PC-3 (cell line): ENCODE data around the gene EXOC6B. TPM values are rescaled to one million over a fixed set of nuclear protein-coding genes. Genes with fewer than 3 reads are reported as not detected.

ENCODE experiments used
- ATAC-seq: fragments of 200-7000 bp; cut with Tn5 transposase; 2 replicates; pipeline ENCODE4 v1.9.1; 2020; ENCODE audit warnings: mild to moderate bottlenecking, moderate library complexity
- BruUV-seq: library from RNA; stranded (reverse); fragments of 400-500 nt; replicated peaks from 2 replicates; lab custom pipeline; 2021; lab: Mats Ljungman, UMichigan
- CTCF ChIA-PET: fragments of 300-600 bp; sonication (Branson Sonifier 250); formaldehyde crosslinking; loops from one replicate; lab custom pipeline; 2022; ENCODE audit warnings: antibody characterized with exemption; lab: Charles Lee
- POLR2A ChIA-PET: fragments of 300-600 bp; sonication (Branson Sonifier 250); formaldehyde crosslinking; loops from one replicate; lab custom pipeline; 2022; ENCODE audit warnings: antibody characterized with exemption; ENCODE audit not compliant: unreplicated experiment; lab: Charles Lee
- DNase-seq: peaks from one replicate; pipeline ENCODE4 v3.0.0-alpha.2; 2015
- H2AFZ ChIP-seq: fragments of 300-600 bp; sonication (generic); 2 replicates; pipeline ENCODE4 v1.6.0; 2016; ENCODE audit warnings: antibody characterized with exemption, low read length
- H3F3A ChIP-seq: fragments of 300-600 bp; sonication (generic); one replicate; pipeline ENCODE4 v1.6.0; 2017; ENCODE audit warnings: antibody characterized with exemption, low read length, control low read depth, mild to moderate bottlenecking; ENCODE audit not compliant: unreplicated experiment
- H3K27ac ChIP-seq: fragments of 300-600 bp; sonication (generic); 2 replicates; pipeline ENCODE4 v1.5.1; 2016; ENCODE audit warnings: mild to moderate bottlenecking, low read length
- H3K27me3 ChIP-seq: fragments of 300-600 bp; sonication (generic); 2 replicates; pipeline ENCODE4 v1.6.1; 2016; ENCODE audit warnings: low read length, mixed read lengths
- H3K36me3 ChIP-seq: fragments of 300-600 bp; sonication (generic); 2 replicates; pipeline ENCODE4 v1.6.1; 2016; ENCODE audit warnings: low read depth, mixed run types, low read length, mixed read lengths
- H3K4me1 ChIP-seq: fragments of 300-600 bp; sonication (generic); 2 replicates; pipeline ENCODE4 v1.5.1; 2016; ENCODE audit warnings: low read length; ENCODE audit not compliant: insufficient read depth
- H3K4me2 ChIP-seq: fragments of 300-600 bp; sonication (generic); 2 replicates; pipeline ENCODE4 v1.6.0; 2016; ENCODE audit warnings: low read length
- H3K4me3 ChIP-seq: fragments of 300-600 bp; sonication (generic); 2 replicates; pipeline ENCODE4 v1.5.1; 2016; ENCODE audit warnings: mild to moderate bottlenecking, low read length, mixed read lengths
- H3K79me2 ChIP-seq: fragments of 300-600 bp; sonication (generic); 2 replicates; pipeline ENCODE4 v1.6.1; 2017; ENCODE audit warnings: low read length, mixed read lengths
- H3K9ac ChIP-seq: fragments of 300-600 bp; sonication (generic); 2 replicates; pipeline ENCODE4 v1.6.0; 2016; ENCODE audit warnings: mild to moderate bottlenecking, low read length
- H3K9me2 ChIP-seq: fragments of 300-600 bp; sonication (generic); replicated peaks from 2 replicates; pipeline ENCODE4 v1.6.1; 2016; ENCODE audit warnings: mixed run types, low read length, mixed read lengths
- H3K9me3 ChIP-seq: fragments of 300-600 bp; sonication (generic); 2 replicates; pipeline ENCODE4 v1.6.1; 2016; ENCODE audit warnings: low read length, mixed read lengths
- H4K20me1 ChIP-seq: fragments of 300-600 bp; sonication (generic); 2 replicates; pipeline ENCODE4 v1.6.1; 2016; ENCODE audit warnings: low read length, mixed read lengths
- CTCF ChIP-seq: fragments of 300-600 bp; sonication (generic); conservative IDR thresholded peaks from 2 replicates; pipeline ENCODE4 v1.5.1; 2017; ENCODE audit warnings: antibody characterized with exemption, low read depth, mild to moderate bottlenecking, low read length
- EZH2 ChIP-seq: fragments of 300-600 bp; sonication (generic); IDR thresholded peaks from one replicate; pipeline ENCODE4 v1.6.1; 2017; ENCODE audit warnings: antibody characterized with exemption, mild to moderate bottlenecking, low read length; ENCODE audit not compliant: unreplicated experiment
- EZH2phosphoT487 ChIP-seq: fragments of 300-600 bp; sonication (generic); IDR thresholded peaks from 2 replicates; pipeline ENCODE4 v1.6.1; 2018; ENCODE audit warnings: mild to moderate bottlenecking, antibody characterized with exemption, low read length, borderline replicate concordance
- intact Hi-C: fragments of 100-400 bp; cut with micrococcal nuclease; formaldehyde crosslinking; loops from 2 replicates; pipeline ENCODE4 v1.9.0; 2023
- total RNA-seq: library from RNA; depleted of rRNA; stranded (reverse); fragments of >200 nt; gene quantifications from 2 replicates; pipeline ENCODE4 v1.2.3, GENCODE V29; 2014

The EXOC6B gene
- total RNA-seq, 1 experiment from 2014 or later = 13.9 TPM

GRCh38 chr2:72755647-72756423 is 70.0 kb downstream of the EXOC6B start:
- Histone ChIP-seq H3K4me2 (no peak overlapping the region), H3K9ac (no peak overlapping the region), H3F3A (no peaks in the 10 kb centered on the region), H3K36me3 (no peaks in the 10 kb centered on the region), H3K4me1 (no peaks in the 10 kb centered on the region), H3K4me3 (no peak overlapping the region), H3K79me2 (no peaks in the 10 kb centered on the region), H4K20me1 (no peaks in the 10 kb centered on the region), H3K9me3 (no peaks in the 10 kb centered on the region), H3K9me2 (no peaks in the 10 kb centered on the region), H3K27ac (no peak overlapping the region), H3K27me3 (no peaks in the 10 kb centered on the region), H2AFZ (no peak overlapping the region)
- no TSS peak for BruUV-seq
- ATAC-seq (no peak), DNase-seq (no peak)
- ChIA-PET POLR2A (no interaction called here), CTCF (no interaction called here)
- intact Hi-C loops = no loop called here
- TF ChIP-seq EZH2phosphoT487 (no peak), EZH2 (no peak), CTCF (no peak)

- H3K9ac ChIP-seq = no peak overlapping the region
- no peaks in the 10 kb centered on the region for H3K9me3 ChIP-seq
- H3K27ac ChIP-seq = no peak overlapping the region
- CTCF ChIA-PET = no interaction called here
- no peaks in the 10 kb centered on the region for H3K79me2 ChIP-seq
- H2AFZ ChIP-seq = no peak overlapping the region
- H4K20me1 ChIP-seq = no peaks in the 10 kb centered on the region
- H3K4me3 ChIP-seq = no peak overlapping the region
- no peaks in the 10 kb centered on the region for H3F3A ChIP-seq
- no peaks in the 10 kb centered on the region for H3K36me3 ChIP-seq
- H3K4me1 ChIP-seq = no peaks in the 10 kb centered on the region
- H3K4me2 ChIP-seq = no peak overlapping the region
- BruUV-seq = no TSS peak
- H3K27me3 ChIP-seq = no peaks in the 10 kb centered on the region
- H3K9me2 ChIP-seq = no peaks in the 10 kb centered on the region
- DNase-seq (no peak), ATAC-seq (no peak)
- TF ChIP-seq CTCF (no peak), EZH2 (no peak), EZH2phosphoT487 (no peak)
- POLR2A ChIA-PET = no interaction called here
- intact Hi-C loops = no loop called here
Observed at GRCh38 chr2:72754628-72755320, 71.1 kb downstream of the EXOC6B start.
